HepG2 (cell line): ENCODE results near the gene ACYP2. TPM values are rescaled to one million over a fixed set of nuclear protein-coding genes. Genes with fewer than 3 reads are reported as not detected.

Source experiments
- ATF7 ChIP-seq, 2 experiments: fragments of 450-650 bp in 1 of 2; sonication (generic) in 1 of 2; formaldehyde crosslinking in 1 of 2; IDR thresholded peaks; 2 replicates each; pipeline versions ENCODE4 v1.4.0 to v1.6.1; 2016 to 2020; ENCODE audit warnings: antibody characterized with exemption in 1 of 2, mild to moderate bottlenecking in 1 of 2, missing genetic modification reagents in 1 of 2
- FLYWCH1 ChIP-seq: sonication (generic); formaldehyde crosslinking; IDR thresholded peaks from 2 replicates; pipeline ENCODE4 v1.8.1; 2023; ENCODE audit warnings: mild to moderate bottlenecking, missing genetic modification reagents
- FOSL1 ChIP-seq: sonication (generic); formaldehyde crosslinking; IDR thresholded peaks from 2 replicates; pipeline ENCODE4 v1.9.0; 2021; ENCODE audit warnings: missing genetic modification reagents, borderline replicate concordance
- FOXA3 ChIP-seq: IDR thresholded peaks from 2 replicates; pipeline ENCODE4 v1.6.1; 2016; ENCODE audit warnings: missing genetic modification reagents, missing compliant biosample characterization
- FOXJ3 ChIP-seq: sonication (generic); formaldehyde crosslinking; IDR thresholded peaks from 2 replicates; pipeline ENCODE4 v1.4.0; 2020; ENCODE audit warnings: missing genetic modification reagents, mild to moderate bottlenecking, borderline replicate concordance
- HES4 ChIP-seq: sonication (generic); formaldehyde crosslinking; IDR thresholded peaks from 2 replicates; pipeline ENCODE4 v1.9.0; 2021; ENCODE audit warnings: mild to moderate bottlenecking, missing genetic modification reagents, borderline replicate concordance
- RBFOX2 ChIP-seq: fragments of 200-400 bp; formaldehyde crosslinking; IDR thresholded peaks from 2 replicates; pipeline ENCODE4 v1.6.1; 2017; ENCODE audit warnings: low read depth, mild to moderate bottlenecking, low read length
- SIN3A ChIP-seq: IDR thresholded peaks from 2 replicates; pipeline ENCODE4 v1.6.1; 2011; ENCODE audit warnings: low read depth, mild to moderate bottlenecking, control low read depth, low read length, borderline replicate concordance
- SYNCRIP ChIP-seq: fragments of 200-400 bp; formaldehyde crosslinking; IDR thresholded peaks from 2 replicates; pipeline ENCODE4 v1.6.1; 2018; ENCODE audit warnings: mild to moderate bottlenecking, low read depth, low read length; ENCODE audit not compliant: insufficient read depth
- ZBTB20 ChIP-seq: sonication (generic); formaldehyde crosslinking; IDR thresholded peaks from 2 replicates; pipeline ENCODE4 v1.8.1; 2023; ENCODE audit warnings: missing genetic modification reagents, low read depth, mild to moderate bottlenecking, borderline replicate concordance
- ZFX ChIP-seq: sonication (generic); formaldehyde crosslinking; IDR thresholded peaks from 2 replicates; pipeline ENCODE4 v1.4.0; 2020; ENCODE audit warnings: mild to moderate bottlenecking, low read depth, missing genetic modification reagents, moderate library complexity
- ZNF282 ChIP-seq: fragments of 450-650 bp; IDR thresholded peaks from 2 replicates; pipeline ENCODE4 v1.6.1; 2018; ENCODE audit not compliant: partially characterized antibody
- ZNF331 ChIP-seq: sonication (generic); formaldehyde crosslinking; IDR thresholded peaks from 2 replicates; pipeline ENCODE4 v1.4.0; 2020; ENCODE audit warnings: missing genetic modification reagents
- ZNF431 ChIP-seq: sonication (generic); formaldehyde crosslinking; IDR thresholded peaks from 2 replicates; pipeline ENCODE4 v1.9.0; 2022; ENCODE audit warnings: missing genetic modification reagents, low read depth, mild to moderate bottlenecking, borderline replicate concordance
- ZNF589 ChIP-seq: sonication (generic); formaldehyde crosslinking; conservative IDR thresholded peaks from 2 replicates; pipeline ENCODE4 v1.8.0; 2022; ENCODE audit warnings: mild to moderate bottlenecking, moderate library complexity, missing genetic modification reagents
- ZNF605 ChIP-seq: sonication (generic); formaldehyde crosslinking; IDR thresholded peaks from 2 replicates; pipeline ENCODE4 v1.8.0; 2022; ENCODE audit warnings: mild to moderate bottlenecking, missing genetic modification reagents
- ZNF670 ChIP-seq: sonication (generic); formaldehyde crosslinking; IDR thresholded peaks from 2 replicates; pipeline ENCODE4 v1.8.0; 2022; ENCODE audit warnings: mild to moderate bottlenecking, missing genetic modification reagents, borderline replicate concordance
- ZNF720 ChIP-seq: sonication (generic); formaldehyde crosslinking; IDR thresholded peaks from 2 replicates; pipeline ENCODE4 v1.4.0; 2020; ENCODE audit warnings: missing genetic modification reagents
- ZNF773 ChIP-seq: sonication (generic); formaldehyde crosslinking; IDR thresholded peaks from 2 replicates; pipeline ENCODE4 v1.4.0; 2020; ENCODE audit warnings: missing genetic modification reagents, borderline replicate concordance
- ZNF891 ChIP-seq: sonication (generic); formaldehyde crosslinking; IDR thresholded peaks from 2 replicates; pipeline ENCODE4 v1.5.0; 2020; ENCODE audit warnings: mild to moderate bottlenecking, missing genetic modification reagents
- polyA plus RNA-seq, 8 experiments: library from polyadenylated mRNA; depleted of rRNA in 3 of 8; stranded (reverse) in 7 of 8; unstranded in 1 of 8; fragments of >200 nt; fragmentation: Illumina TruSeq in 4 of 8; extraction: Trizol in 4 of 8; gene quantifications; 2 replicates each; pipeline versions ENCODE4 v1.2.1 to v1.2.3, GENCODE V29; 2011 to 2016; ENCODE audit warnings: low read depth in 4 of 8, missing spikeins in 1 of 8, mixed read lengths in 1 of 8; ENCODE audit not compliant: insufficient read depth in 1 of 8
- total RNA-seq, 5 experiments: library from RNA; depleted of rRNA; stranded (reverse); fragments of >200 nt; fragmentation: Illumina TruSeq; extraction: Trizol; gene quantifications; 2 replicates each; pipeline ENCODE4 v1.2.3, GENCODE V29; 2016; ENCODE audit warnings: low read depth in 1 of 5
- TF ChIP-seq, protein P1 (sequence below): sonication (generic); formaldehyde crosslinking; IDR thresholded peaks from 2 replicates; pipeline ENCODE4 v1.8.1; 2023; ENCODE audit warnings: mild to moderate bottlenecking, missing genetic modification reagents
- TF ChIP-seq, protein P2 (sequence below): IDR thresholded peaks from 2 replicates; pipeline ENCODE4 v1.6.1; 2016
- TF ChIP-seq, protein P3 (sequence below): IDR thresholded peaks from 2 replicates; pipeline ENCODE4 v1.6.1; 2012; ENCODE audit warnings: low read length, improper control_type of control experiment

ACYP2 gene
- total and polyA plus RNA-seq, 2 of the 13 experiments (the other 11 are each of a cell fraction or from before 2014, with no cell fraction given): 12.3 to 12.7 TPM

DNA sequence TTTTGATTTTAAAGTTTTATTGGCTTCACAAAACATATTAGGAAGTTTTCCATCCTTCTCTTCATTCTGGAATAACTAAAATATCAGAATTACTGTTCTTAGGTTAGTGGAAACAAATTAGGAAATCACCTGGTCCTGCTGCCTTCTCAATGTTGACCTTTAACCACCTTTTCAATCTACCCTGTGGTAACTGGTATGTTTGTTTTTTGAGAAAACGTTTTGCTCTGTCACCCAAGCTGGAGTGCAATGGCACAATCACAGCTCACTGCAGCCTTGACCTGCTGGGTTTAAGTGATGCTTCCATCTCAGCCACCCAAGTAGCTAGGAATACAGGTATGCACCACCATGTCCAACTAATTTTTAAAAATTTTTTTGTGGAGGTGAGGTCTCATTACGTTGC lies 28.4 kb downstream of the ACYP2 start (continued):
- no peak for TF ChIP-seq ZNF282
- TF ChIP-seq, protein P1, sequence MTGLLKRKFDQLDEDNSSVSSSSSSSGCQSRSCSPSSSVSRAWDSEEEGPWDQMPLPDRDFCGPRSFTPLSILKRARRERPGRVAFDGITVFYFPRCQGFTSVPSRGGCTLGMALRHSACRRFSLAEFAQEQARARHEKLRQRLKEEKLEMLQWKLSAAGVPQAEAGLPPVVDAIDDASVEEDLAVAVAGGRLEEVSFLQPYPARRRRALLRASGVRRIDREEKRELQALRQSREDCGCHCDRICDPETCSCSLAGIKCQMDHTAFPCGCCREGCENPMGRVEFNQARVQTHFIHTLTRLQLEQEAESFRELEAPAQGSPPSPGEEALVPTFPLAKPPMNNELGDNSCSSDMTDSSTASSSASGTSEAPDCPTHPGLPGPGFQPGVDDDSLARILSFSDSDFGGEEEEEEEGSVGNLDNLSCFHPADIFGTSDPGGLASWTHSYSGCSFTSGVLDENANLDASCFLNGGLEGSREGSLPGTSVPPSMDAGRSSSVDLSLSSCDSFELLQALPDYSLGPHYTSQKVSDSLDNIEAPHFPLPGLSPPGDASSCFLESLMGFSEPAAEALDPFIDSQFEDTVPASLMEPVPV (CRISPR knock-in tag): no peak
- no peak for TF ChIP-seq FLYWCH1 (CRISPR knock-in tag)
- peak; percentile 52; the same call in 1 of the 2 replicates for TF ChIP-seq FOXJ3 (CRISPR knock-in tag)
- TF ChIP-seq RBFOX2: no peak
- no peak for TF ChIP-seq FOSL1 (CRISPR knock-in tag)
- TF ChIP-seq ZFX (CRISPR knock-in tag): no peak
- no peak for TF ChIP-seq HES4 (CRISPR knock-in tag)
- TF ChIP-seq ATF7 (IDR thresholded peaks at IDR 0.05): no peak
- TF ChIP-seq ATF7 (CRISPR knock-in tag; IDR thresholded peaks at IDR 0.05): no peak
- TF ChIP-seq ZBTB20 (CRISPR knock-in tag): no peak
- TF ChIP-seq ZNF431: no peak
- no peak for TF ChIP-seq ZNF891 (CRISPR knock-in tag)
- TF ChIP-seq, protein P2, sequence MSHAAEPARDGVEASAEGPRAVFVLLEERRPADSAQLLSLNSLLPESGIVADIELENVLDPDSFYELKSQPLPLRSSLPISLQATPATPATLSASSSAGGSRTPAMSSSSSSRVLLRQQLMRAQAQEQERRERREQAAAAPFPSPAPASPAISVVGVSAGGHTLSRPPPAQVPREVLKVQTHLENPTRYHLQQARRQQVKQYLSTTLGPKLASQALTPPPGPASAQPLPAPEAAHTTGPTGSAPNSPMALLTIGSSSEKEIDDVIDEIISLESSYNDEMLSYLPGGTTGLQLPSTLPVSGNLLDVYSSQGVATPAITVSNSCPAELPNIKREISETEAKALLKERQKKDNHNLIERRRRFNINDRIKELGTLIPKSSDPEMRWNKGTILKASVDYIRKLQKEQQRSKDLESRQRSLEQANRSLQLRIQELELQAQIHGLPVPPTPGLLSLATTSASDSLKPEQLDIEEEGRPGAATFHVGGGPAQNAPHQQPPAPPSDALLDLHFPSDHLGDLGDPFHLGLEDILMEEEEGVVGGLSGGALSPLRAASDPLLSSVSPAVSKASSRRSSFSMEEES: 0 out of 2 replicates have a peak, but pooled peaks have one; percentile 19
- no peak for TF ChIP-seq ZNF720
- no peak for TF ChIP-seq ZNF605 (CRISPR knock-in tag)
- no peak for TF ChIP-seq ZNF589
- TF ChIP-seq ZNF670: no peak
- TF ChIP-seq, protein P3, sequence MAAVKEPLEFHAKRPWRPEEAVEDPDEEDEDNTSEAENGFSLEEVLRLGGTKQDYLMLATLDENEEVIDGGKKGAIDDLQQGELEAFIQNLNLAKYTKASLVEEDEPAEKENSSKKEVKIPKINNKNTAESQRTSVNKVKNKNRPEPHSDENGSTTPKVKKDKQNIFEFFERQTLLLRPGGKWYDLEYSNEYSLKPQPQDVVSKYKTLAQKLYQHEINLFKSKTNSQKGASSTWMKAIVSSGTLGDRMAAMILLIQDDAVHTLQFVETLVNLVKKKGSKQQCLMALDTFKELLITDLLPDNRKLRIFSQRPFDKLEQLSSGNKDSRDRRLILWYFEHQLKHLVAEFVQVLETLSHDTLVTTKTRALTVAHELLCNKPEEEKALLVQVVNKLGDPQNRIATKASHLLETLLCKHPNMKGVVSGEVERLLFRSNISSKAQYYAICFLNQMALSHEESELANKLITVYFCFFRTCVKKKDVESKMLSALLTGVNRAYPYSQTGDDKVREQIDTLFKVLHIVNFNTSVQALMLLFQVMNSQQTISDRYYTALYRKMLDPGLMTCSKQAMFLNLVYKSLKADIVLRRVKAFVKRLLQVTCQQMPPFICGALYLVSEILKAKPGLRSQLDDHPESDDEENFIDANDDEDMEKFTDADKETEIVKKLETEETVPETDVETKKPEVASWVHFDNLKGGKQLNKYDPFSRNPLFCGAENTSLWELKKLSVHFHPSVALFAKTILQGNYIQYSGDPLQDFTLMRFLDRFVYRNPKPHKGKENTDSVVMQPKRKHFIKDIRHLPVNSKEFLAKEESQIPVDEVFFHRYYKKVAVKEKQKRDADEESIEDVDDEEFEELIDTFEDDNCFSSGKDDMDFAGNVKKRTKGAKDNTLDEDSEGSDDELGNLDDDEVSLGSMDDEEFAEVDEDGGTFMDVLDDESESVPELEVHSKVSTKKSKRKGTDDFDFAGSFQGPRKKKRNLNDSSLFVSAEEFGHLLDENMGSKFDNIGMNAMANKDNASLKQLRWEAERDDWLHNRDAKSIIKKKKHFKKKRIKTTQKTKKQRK: no peak
- TF ChIP-seq ZNF773: no peak
- no peak for TF ChIP-seq SYNCRIP
- no peak for TF ChIP-seq SIN3A
- peak; percentile 68 for TF ChIP-seq FOXA3
- peak; percentile 84 for TF ChIP-seq ZNF331 (CRISPR knock-in tag)
